NCI-H510A (cell line): Measurements from ENCODE around the gene MDN1.

ENCODE experiments used
- DNase-seq: peaks from one replicate; lab custom pipeline; 2025; lab: John Stamatoyannopoulos, UW

The MDN1 gene

GRCh38 chr6:89692256-89692655, 127.3 kb downstream of the MDN1 start:
- DNase-seq: no peak

- DNase-seq: no peak
Measured at GRCh38 chr6:89690944-89691324, 128.7 kb downstream of the MDN1 start.

- DNase-seq: no peak
Measured at GRCh38 chr6:89689732-89690131, 129.9 kb downstream of the MDN1 start.

GRCh38 chr6:89688328-89688727, 131.3 kb downstream of the MDN1 start:
- no peak for DNase-seq

- DNase-seq: no peak
Measured at GRCh38 chr6:89685311-89685710, 134.3 kb downstream of the MDN1 start.

GRCh38 chr6:89682991-89683390, 136.6 kb downstream of the MDN1 start:
- DNase-seq: no peak

GRCh38 chr6:89681983-89682564, 137.5 kb downstream of the MDN1 start:
- DNase-seq: no peak

GRCh38 chr6:89680551-89680950, 139.0 kb downstream of the MDN1 start:
- no peak for DNase-seq

GRCh38 chr6:89680150-89680549, 139.4 kb downstream of the MDN1 start:
- DNase-seq: no peak

GRCh38 chr6:89679215-89680120, 140.1 kb downstream of the MDN1 start:
- DNase-seq: no peak

GRCh38 chr6:89678531-89678930, 141.1 kb downstream of the MDN1 start:
- no peak for DNase-seq

GRCh38 chr6:89675949-89676748, 143.4 kb downstream of the MDN1 start:
- no peak for DNase-seq

- DNase-seq: no peak
Measured at GRCh38 chr6:89670935-89671565, 148.5 kb downstream of the MDN1 start.

GRCh38 chr6:89669002-89669401, 150.6 kb downstream of the MDN1 start:
- DNase-seq: no peak

GRCh38 chr6:89667872-89668556, 151.6 kb downstream of the MDN1 start:
- no peak for DNase-seq

- no peak for DNase-seq
Measured at GRCh38 chr6:89662659-89663223, 156.9 kb downstream of the MDN1 start.

GRCh38 chr6:89661559-89661958, 158.0 kb downstream of the MDN1 start:
- no peak for DNase-seq

- no peak for DNase-seq
Measured at GRCh38 chr6:89660981-89661380, 158.6 kb downstream of the MDN1 start.

GRCh38 chr6:89657445-89658158, 162.0 kb downstream of the MDN1 start:
- DNase-seq: no peak

- DNase-seq: no peak
Measured at GRCh38 chr6:89655122-89655521, 164.5 kb downstream of the MDN1 start.

- no peak for DNase-seq
Measured at GRCh38 chr6:89650579-89650978, 169.0 kb downstream of the MDN1 start.
